Stimulated activated memory B cell treated with anti-CD40 and anti-IgM and Interleukin-4, amounts not matched to agents 10 μg/mL and 1 μg/mL and 100 μg/mL, for 72 hours (primary cell): ENCODE measurements around the gene AJM1.

Source experiments
- ATAC-seq: fragments of 150-1000 bp; cut with Tn5 transposase; 2 replicates; pipeline ENCODE4 v1.10.0; 2021
- H3K27ac Mint-ChIP-seq: one replicate; pipeline ENCODE4 v1.8.0; 2022; ENCODE audit warnings: mild to moderate bottlenecking, mixed read lengths
- H3K27me3 Mint-ChIP-seq: one replicate; pipeline ENCODE4 v1.8.0; 2022; ENCODE audit warnings: mixed read lengths
- H3K36me3 Mint-ChIP-seq: one replicate; pipeline ENCODE4 v1.8.0; 2022; ENCODE audit warnings: mixed read lengths
- H3K4me1 Mint-ChIP-seq: one replicate; pipeline ENCODE4 v1.8.0; 2022; ENCODE audit warnings: mixed read lengths
- H3K4me3 Mint-ChIP-seq: one replicate; pipeline ENCODE4 v1.8.0; 2022; ENCODE audit warnings: mild to moderate bottlenecking, moderate library complexity, mixed read lengths
- H3K9me3 Mint-ChIP-seq: one replicate; pipeline ENCODE4 v1.8.0; 2022; ENCODE audit warnings: mixed read lengths

The AJM1 gene

DNA sequence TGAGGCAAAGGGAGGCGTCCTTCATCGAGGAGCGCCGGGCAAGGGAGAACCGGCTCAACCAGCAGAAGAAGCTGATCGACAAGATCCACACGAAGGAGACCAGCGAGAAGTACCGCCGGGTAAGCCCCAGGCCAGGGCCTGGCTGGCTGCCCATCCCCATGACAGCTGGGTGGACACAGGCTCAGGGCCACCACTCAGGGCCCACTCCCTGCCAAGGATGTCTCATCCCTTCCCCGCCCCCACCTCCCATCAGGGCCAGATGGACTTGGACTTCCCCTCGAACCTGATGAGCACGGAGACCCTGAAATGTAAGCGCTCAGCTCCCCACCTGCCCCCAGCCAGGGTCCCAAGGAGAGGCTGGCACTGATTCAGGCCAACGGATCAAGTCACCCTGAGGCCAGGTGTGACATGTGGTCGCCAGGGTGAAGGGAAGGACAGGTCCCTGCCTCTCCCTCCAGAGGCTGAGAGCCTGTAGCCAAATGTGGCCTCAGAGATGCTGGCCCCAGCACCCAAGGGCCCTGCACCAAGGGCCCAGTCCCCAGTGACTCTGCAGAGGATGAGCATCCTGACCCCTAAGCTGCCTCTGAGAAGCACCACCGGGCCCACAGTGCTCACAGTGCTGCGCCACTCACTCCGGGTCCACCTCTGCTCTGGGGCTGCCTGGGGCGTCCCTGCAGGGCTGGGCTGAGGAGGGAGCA lies 37.6 kb upstream of the AJM1 start:
- no peak overlapping the region for H3K4me3 Mint-ChIP-seq
- H3K9me3 Mint-ChIP-seq = no peaks in the 10 kb centered on the region
- H3K27ac Mint-ChIP-seq = no peak overlapping the region
- peaks cover 15% of the 10 kb centered on the region for H3K36me3 Mint-ChIP-seq
- peaks cover 60% of the 10 kb centered on the region for H3K4me1 Mint-ChIP-seq
- no peaks in the 10 kb centered on the region for H3K27me3 Mint-ChIP-seq
- ATAC-seq = no peak

DNA sequence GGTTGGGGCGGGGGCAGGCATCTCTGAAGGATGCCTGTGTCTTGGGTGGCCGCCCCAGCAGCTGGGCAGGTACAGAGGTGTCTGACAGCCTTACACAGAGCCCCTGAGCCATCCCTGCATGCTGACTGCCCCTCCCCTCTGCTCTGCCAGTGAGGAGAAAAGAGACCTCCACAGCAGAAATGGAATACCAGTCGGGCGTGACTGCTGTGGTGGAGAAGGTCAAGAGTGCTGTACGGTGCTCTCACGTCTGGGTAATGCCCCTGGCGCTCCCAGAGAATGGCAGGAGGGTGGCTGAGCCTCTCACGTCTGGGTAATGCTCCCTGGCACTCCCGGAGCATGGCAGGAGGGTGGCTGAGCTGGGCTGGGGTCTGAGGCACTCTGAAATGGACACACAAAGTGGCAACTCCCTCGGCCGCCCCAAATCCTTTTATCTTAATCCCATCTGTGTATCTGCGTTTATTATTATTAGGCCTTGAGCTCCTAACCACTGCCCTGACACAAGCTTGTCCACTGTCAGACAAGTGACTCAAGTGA lies 37.0 kb upstream of the AJM1 start:
- H3K27ac Mint-ChIP-seq = no peak overlapping the region
- H3K36me3 Mint-ChIP-seq = peaks cover 15% of the 10 kb centered on the region
- no peaks in the 10 kb centered on the region for H3K9me3 Mint-ChIP-seq
- peaks cover 59% of the 10 kb centered on the region for H3K4me1 Mint-ChIP-seq
- no peak for ATAC-seq
- no peaks in the 10 kb centered on the region for H3K27me3 Mint-ChIP-seq
- no peak overlapping the region for H3K4me3 Mint-ChIP-seq

DNA sequence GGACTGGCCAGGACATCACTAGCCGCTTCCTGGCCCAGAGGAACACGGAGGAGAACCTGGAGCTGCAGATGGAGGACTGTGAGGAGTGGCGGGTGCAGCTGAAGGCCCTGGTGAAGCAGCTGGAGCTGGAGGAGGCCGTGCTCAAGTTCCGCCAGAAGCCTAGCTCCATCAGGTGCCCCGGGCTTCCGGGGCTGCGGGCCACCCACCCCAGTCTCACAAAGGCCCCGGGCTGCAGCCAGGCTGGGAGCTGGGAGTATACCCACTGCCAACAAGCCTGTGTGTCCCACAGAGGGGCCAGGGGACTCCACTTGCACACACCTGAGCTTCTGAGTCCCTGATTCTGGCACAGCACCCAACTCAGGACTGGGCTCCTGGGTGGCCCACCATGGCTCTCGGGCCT lies 36.2 kb upstream of the AJM1 start:
- Mint-ChIP-seq H3K9me3 (no peaks in the 10 kb centered on the region), H3K4me3 (peak overlapping the region; percentile 89), H3K4me1 (peaks cover 55% of the 10 kb centered on the region), H3K27ac (peak overlapping the region; percentile 92), H3K27me3 (no peaks in the 10 kb centered on the region), H3K36me3 (peaks cover 18% of the 10 kb centered on the region)
- ATAC-seq = no peak

DNA sequence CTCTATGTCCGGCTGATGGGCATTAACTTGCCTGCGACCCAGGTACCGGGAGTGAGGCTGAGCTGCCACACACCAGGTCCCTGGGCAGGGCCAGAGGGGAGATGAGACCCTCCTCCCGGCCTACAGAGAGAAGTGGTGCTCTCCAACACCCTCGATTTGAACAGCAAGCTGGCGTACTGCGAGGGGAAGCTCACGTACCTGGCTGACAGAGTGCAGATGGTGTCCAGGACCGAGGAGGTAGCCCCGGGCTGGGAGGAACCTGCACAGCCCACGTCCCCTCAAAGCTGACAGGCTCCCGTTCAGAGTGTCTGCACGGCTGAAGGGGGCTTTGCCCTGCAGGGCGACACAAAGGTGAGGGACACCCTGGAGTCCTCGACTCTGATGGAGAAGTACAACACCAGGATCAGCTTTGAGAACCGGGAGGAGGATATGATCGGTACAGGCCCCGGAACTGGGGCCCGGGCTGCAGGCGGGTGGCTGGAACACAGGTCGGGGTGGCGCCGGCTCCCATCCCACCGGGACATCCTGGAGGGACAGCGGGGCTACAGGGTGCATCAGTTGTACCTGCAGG lies 35.6 kb upstream of the AJM1 start:
- H3K9me3 Mint-ChIP-seq = no peaks in the 10 kb centered on the region
- peaks cover 52% of the 10 kb centered on the region for H3K4me1 Mint-ChIP-seq
- ATAC-seq = no peak
- peak overlapping the region; percentile 89 for H3K4me3 Mint-ChIP-seq
- no peaks in the 10 kb centered on the region for H3K27me3 Mint-ChIP-seq
- peak overlapping the region; percentile 92 for H3K27ac Mint-ChIP-seq
- H3K36me3 Mint-ChIP-seq = peaks cover 20% of the 10 kb centered on the region

DNA sequence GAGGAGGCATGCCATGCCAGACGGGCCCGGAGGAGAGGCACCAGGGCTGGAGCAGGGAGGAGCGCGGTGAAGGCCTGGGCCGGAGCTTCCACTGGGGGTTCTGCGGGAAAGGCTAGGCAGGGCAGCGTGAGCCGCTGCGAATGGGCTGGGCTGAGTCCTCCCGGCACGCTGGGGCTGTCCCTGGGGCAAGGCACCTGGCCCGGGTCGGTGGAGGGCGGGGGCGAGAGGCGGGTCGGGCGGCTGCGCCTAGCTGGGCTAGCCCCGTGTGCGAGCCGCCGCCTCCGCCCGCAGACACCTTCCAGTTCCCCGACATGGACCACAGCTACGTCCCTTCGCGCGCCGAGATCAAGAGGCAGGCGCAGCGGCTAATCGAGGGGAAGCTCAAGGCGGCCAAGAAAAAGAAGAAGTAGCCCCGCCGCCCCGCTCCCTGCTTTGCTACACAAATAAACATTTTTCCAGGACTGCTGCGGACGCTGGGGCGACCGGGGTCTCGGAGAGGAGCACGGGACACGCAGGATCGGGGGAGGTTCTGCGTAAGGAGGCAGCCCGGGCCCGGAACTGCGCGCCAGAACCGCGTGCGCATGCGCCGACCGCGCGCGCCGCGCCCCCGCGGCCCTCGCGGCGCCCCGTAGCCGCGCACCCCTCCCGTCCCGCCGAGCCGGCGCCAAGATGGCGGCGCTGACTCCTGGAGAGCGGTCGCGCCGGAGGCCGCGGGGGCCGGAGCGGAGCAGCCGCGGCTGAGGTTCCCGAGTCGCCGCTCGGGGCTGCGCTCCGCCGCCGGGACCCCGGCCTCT lies 34.8 kb upstream of the AJM1 start, which contains the start of gene RABL6:
RABL6 (plus strand) TSS at position 668 of the 794 bp plus-strand sequence. CDS start 249 bp downstream, outside the sequence.
- Mint-ChIP-seq H3K27ac (peak within 1 kb of the TSS; percentile 92), H3K9me3 (no peaks in the 10 kb centered on the region), H3K4me3 (peak within 1 kb of the TSS; percentile 89), H3K4me1 (peaks cover 46% of the 10 kb centered on the region), H3K36me3 (peaks cover 21% of the 10 kb centered on the region), H3K27me3 (no peaks in the 10 kb centered on the region)
- ATAC-seq = peak; percentile 91

DNA sequence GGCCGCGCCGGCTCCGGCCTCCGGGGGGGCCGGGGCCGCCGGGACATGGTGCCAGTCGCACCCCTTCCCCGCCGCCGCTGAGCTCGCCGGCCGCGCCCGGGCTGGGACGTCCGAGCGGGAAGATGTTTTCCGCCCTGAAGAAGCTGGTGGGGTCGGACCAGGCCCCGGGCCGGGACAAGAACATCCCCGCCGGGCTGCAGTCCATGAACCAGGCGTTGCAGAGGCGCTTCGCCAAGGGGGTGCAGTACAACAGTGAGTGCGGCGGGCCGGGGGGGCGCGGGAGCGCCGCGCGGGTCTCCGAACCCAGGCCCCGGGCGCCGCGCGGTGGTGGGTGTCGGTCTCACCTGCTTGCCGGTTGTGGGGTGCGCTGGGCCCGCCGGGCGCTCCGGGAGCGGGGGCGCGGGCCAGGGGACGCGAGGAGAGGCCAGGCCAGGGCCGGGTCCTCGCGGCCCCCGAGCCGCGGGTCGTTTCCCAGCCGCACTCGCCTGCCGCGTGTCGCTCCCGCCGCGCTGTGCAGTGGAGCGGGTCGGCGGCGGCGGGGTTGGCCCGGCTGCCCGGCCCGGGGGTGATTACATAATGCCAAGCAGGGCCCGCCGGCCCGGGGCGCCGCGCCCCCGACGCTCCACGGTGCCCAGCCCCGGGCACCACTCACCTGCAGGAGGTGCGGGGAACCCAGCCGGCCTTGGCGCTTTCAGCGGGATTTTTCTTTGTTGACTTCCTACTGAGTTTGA lies 34.0 kb upstream of the AJM1 start:
- H3K27me3 Mint-ChIP-seq = no peaks in the 10 kb centered on the region
- H3K4me3 Mint-ChIP-seq = peak overlapping the region; percentile 81
- H3K9me3 Mint-ChIP-seq = no peaks in the 10 kb centered on the region
- peak overlapping the region; percentile 92 for H3K27ac Mint-ChIP-seq
- peaks cover 28% of the 10 kb centered on the region for H3K36me3 Mint-ChIP-seq
- ATAC-seq = peak; percentile 61
- peaks cover 52% of the 10 kb centered on the region for H3K4me1 Mint-ChIP-seq

DNA sequence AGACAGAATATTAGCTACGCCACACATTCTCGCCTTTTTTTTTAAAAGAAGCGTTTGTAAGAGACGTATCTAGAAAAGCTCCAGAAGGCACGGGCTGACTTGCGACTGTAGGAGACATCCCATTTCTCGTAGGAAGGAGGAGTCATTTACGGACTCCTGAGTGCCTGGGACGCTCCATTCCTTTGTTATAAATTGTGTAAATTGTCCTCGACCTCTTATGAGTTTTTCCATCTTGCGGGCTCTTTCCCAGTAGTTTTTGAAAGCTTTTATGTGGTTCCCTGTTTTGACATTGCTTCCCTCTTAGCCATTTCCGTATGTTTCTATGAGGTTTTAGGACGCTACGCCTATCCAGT lies 33.5 kb upstream of the AJM1 start:
- H3K9me3 Mint-ChIP-seq = no peaks in the 10 kb centered on the region
- H3K36me3 Mint-ChIP-seq = peaks cover 28% of the 10 kb centered on the region
- H3K4me1 Mint-ChIP-seq = peaks cover 51% of the 10 kb centered on the region
- H3K27ac Mint-ChIP-seq = peak overlapping the region; percentile 60
- no peak for ATAC-seq
- H3K27me3 Mint-ChIP-seq = no peaks in the 10 kb centered on the region
- peak overlapping the region; percentile 81 for H3K4me3 Mint-ChIP-seq

DNA sequence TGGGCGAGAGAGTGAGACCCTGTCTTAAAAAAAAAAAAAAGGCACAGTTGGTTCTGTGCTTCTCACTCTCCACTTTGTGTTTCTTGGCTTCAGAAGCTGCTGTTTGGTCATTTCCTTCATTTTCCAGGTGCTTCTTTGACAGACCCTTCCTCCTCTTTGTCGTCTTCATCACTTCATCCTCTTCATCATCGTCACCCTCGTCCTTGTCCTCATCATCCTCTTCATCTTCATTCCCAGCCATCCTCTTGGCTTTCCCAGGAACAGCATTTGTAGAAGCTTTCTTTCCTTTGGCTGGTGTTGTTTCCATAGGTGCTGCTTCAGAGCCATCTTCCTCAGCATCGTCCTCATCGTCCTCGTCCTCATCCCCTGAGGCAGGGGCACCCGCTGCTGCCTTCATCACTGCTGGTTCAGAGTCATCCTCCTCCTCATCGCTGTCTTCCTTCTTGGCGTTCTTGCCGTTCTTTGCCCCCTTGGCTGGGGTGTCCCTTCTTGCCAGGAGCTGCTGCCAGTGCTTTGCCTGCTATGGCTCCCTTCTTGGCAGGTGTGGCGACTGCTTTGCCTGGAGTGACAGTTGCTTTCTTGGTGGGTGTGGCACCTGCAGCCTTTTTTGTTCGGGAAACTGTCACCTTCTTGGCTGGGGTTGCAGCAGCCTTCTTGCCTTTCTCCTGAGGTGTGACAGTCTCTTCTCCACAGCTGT lies 27.4 kb upstream of the AJM1 start:
- Mint-ChIP-seq H3K27me3 (no peaks in the 10 kb centered on the region), H3K27ac (no peak overlapping the region), H3K9me3 (no peaks in the 10 kb centered on the region), H3K4me1 (peaks cover 38% of the 10 kb centered on the region), H3K36me3 (peaks cover 52% of the 10 kb centered on the region), H3K4me3 (no peak overlapping the region)
- ATAC-seq = no peak

DNA sequence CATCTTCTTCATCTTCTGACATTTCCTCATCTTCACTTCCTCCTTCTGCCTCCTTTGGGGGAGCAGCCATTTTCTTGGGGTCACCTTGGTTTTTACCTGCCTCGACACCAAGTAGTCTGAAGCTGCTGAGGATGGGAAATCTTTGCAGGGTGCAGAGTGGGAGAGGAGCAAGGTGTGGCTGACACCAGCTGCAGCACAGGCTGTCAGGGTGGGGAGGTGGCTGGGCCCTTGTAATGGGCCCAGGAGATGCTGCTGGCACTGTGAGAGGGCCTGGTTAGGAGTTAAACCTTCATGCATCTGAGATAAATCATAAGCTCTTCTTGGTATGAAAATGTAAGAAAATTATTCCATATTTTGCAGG lies 26.9 kb upstream of the AJM1 start:
- ATAC-seq = no peak
- Mint-ChIP-seq H3K4me3 (no peak overlapping the region), H3K27me3 (no peaks in the 10 kb centered on the region), H3K4me1 (peaks cover 35% of the 10 kb centered on the region), H3K27ac (no peak overlapping the region), H3K9me3 (no peaks in the 10 kb centered on the region), H3K36me3 (peaks cover 52% of the 10 kb centered on the region)

DNA sequence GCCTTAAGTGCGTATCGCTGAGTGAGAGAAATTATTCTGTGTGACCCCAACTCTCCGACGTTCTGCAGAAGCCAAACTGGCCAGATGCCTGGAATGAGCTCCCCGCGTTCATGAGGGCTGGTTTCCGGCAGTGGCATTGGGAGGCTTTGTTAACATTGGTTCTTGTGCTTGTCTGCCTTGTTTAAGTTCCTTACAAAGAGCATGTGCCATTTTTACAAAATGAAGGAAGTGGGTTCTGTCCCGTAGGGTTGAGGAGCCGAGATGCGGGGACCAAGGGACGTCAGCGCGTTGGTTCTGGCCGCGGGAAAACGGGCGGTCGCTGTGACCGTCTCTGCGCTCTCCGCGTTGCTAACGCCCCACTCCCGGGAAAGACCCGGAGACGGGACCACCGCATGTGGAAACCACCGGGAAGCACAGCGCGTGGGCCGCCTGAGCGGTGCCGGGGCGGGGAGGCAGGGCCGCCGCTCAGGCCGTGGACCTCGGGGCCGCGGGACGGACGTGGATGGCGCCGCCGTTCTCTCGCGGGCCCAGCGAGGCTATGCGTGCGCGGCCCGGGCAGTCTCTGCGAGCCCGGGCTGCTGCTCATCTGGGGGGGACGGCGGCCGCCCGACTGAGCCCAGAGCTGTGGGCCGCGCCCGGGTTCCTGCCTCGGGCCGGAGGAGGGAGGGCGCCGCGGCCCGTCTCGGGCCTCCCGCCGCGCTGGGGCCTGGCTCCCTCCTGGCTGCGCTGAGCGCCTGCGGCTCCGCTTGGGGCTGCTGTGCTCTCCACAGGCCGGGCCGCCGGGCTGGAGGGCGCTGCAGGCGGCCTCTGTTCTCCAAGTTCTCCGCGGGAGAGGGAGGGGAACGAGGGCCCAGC lies 21.1 kb upstream of the AJM1 start:
- Mint-ChIP-seq H3K27ac (no peak overlapping the region), H3K36me3 (peaks cover 39% of the 10 kb centered on the region), H3K9me3 (no peaks in the 10 kb centered on the region), H3K27me3 (no peaks in the 10 kb centered on the region), H3K4me3 (peak overlapping the region; percentile 57), H3K4me1 (peaks cover 10% of the 10 kb centered on the region)
- no peak for ATAC-seq

DNA sequence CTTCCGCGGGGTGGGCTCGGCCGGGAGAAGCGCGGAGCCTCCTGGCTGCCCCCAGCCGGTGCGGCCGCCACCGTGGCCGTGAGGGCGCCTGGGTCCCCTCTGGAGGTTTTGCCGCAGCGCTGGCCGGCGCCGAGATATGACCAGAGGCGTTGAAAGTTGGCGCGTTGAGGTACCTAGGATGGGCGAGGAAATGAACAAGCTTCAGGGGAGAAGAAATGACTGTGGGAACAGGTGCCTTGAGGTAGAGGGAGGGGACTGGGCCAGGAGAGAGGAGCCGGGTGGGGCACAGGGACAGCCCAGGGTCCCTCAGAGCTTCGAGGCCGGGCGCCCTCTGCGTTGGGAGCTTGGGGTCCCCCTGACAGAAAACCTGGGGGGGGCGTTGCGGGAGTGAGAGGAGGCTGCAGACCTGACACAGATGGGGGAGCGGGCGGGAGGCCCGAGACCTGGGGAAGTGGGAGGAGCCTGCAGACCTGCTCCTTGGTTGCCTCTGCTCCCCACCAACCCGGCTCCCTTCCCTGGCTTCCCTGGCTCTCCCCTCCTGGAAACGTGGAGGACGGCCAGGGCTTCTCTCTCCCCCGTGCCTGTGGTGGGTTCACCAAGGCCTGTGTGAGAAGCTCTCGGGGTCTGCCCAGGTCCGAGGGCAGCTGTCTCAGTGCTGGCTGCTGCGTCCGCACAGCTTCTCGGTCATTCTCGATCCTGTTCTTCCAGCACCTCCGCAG lies 20.3 kb upstream of the AJM1 start:
- Mint-ChIP-seq H3K4me3 (no peak overlapping the region), H3K27ac (no peak overlapping the region), H3K27me3 (no peaks in the 10 kb centered on the region), H3K36me3 (peaks cover 38% of the 10 kb centered on the region), H3K9me3 (no peaks in the 10 kb centered on the region), H3K4me1 (peaks cover 10% of the 10 kb centered on the region)
- no peak for ATAC-seq

DNA sequence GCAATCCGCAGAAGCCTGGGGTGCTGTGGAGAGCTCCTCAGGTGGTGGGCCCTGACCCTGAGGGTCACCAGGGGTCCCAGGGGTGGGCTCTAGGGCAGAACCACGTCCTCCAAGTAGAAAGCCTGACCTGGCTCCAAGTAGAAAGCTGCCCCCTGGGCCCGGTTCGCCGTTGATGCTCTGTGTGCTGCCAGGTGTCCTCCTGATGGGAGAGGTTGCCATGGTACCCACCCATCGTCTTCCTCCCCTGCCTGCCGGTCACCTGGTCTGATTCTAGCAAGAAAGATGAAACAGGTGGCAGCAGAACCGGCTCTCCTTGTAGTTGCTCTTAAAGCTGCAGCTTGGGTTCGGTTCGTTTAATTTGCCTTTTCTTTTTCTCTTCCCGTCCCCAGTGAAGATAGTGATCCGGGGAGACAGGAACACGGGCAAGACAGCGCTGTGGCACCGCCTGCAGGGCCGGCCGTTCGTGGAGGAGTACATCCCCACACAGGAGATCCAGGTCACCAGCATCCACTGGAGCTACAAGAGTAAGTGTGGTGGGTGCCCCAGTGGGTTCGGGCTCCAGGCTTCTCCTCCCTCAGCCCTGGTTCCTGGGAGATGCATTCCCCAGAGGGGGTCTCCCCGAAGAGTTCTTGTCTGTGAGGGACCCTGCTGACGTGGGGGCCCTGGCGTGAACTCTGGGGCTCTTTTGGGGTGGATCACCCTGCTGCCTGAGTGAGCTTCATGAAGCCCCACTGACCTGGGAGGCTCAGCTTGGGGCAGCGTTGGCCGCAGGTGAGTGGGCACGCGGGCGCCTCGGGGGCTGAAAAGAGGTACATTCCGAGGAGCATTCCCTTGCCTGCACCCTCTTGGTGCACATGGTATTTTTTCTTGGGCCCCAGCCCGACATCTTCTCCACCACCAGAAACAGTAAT lies 18.9 kb upstream of the AJM1 start:
- no peak for ATAC-seq
- Mint-ChIP-seq H3K4me1 (peaks cover 10% of the 10 kb centered on the region), H3K4me3 (no peak overlapping the region), H3K9me3 (no peaks in the 10 kb centered on the region), H3K27me3 (no peaks in the 10 kb centered on the region), H3K27ac (no peak overlapping the region), H3K36me3 (peaks cover 34% of the 10 kb centered on the region)
